IMR-90 (cell line): ENCODE results near the gene HOXA2.

Experiments
- MAZ ChIP-seq: IDR thresholded peaks from 2 replicates; pipeline ENCODE4 v1.6.1; 2012; ENCODE audit warnings: low read depth, mild to moderate bottlenecking, low read length, improper control_type of control experiment, moderate library complexity, borderline replicate concordance
- POLR2A ChIP-seq: IDR thresholded peaks from 2 replicates; pipeline ENCODE4 v1.6.1; 2012; ENCODE audit warnings: mild to moderate bottlenecking, low read depth, low read length
- TF ChIP-seq, protein P1 (sequence below): conservative IDR thresholded peaks from 2 replicates; pipeline ENCODE4 v1.5.1; 2012; ENCODE audit warnings: mild to moderate bottlenecking, low read depth, low read length, improper control_type of control experiment

DNA sequence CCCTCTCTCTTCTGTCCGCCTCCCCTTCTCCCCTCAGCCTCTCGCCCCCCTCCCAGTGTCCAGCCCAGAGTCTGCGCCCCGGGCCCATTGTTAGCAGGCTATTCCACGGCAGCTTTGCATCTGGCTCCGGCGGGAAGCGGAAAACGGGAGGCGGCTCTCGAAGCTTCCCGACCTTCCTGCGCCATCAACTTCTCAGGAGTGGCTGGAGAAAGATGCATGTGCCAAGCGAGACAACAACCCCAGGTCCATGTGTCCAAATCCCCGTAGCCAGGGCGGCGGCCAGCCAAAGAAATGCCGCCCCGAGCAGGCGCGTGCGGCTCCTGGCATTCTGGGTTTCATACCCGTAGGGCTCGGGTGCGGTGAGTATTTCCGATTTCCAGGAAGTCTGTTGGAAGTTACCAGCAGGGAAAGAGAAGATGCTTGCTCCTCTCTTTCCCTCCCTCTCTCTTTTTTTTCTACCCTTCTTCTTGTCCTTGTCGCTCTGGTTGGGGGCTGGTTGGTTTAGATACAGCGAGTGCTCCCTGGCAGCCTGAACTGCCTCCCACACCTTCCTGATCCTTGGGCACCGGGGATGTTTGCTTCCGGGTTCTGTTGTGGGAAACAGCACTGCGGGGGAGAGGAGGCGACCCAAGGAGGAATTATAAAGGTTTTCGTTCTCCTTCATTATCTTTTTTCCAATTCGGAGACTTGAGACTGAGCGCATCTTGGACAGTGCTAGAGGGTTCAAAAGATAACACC, 1.2 kb upstream of the HOXA2 start:
- TF ChIP-seq, protein P1, sequence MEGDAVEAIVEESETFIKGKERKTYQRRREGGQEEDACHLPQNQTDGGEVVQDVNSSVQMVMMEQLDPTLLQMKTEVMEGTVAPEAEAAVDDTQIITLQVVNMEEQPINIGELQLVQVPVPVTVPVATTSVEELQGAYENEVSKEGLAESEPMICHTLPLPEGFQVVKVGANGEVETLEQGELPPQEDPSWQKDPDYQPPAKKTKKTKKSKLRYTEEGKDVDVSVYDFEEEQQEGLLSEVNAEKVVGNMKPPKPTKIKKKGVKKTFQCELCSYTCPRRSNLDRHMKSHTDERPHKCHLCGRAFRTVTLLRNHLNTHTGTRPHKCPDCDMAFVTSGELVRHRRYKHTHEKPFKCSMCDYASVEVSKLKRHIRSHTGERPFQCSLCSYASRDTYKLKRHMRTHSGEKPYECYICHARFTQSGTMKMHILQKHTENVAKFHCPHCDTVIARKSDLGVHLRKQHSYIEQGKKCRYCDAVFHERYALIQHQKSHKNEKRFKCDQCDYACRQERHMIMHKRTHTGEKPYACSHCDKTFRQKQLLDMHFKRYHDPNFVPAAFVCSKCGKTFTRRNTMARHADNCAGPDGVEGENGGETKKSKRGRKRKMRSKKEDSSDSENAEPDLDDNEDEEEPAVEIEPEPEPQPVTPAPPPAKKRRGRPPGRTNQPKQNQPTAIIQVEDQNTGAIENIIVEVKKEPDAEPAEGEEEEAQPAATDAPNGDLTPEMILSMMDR = no peak
- no peak for TF ChIP-seq POLR2A
- TF ChIP-seq MAZ = no peak; the same call in 1 of the 2 replicates
